MM.1S (cell line): ENCODE data around the gene FARS2.

Experiments
- EZH2 ChIP-seq: fragments of 300-600 bp; sonication (generic); optimal IDR thresholded peaks from 2 replicates; pipeline ENCODE3; 2017; ENCODE audit warnings: low read depth, mild to moderate bottlenecking, antibody characterized with exemption, low read length, mixed read lengths
- TF ChIP-seq, protein P1 (sequence below): fragments of 300-600 bp; sonication (generic); IDR thresholded peaks from 2 replicates; pipeline ENCODE4 v1.5.1; 2016; ENCODE audit warnings: antibody characterized with exemption, low read length, mixed read lengths

DNA sequence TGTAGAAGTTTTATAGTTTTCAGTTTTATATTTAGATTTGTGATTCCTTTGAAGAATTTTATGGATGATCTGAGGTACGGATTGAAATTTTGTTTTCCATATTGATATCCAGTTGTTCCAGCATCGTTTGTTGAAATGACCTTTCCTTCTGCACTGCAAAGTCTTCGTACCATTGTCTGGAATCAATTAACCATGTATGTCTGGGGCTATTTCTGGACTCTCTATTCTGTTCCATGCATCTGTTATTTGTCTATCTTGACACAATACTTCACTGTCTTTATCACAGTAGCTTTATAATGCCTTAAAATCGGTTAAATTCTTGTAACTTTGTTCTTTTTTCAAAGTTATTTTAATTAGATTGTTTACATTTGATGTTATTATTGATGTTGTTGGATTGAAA is 154.9 kb downstream of the FARS2 start:
- TF ChIP-seq, protein P1, sequence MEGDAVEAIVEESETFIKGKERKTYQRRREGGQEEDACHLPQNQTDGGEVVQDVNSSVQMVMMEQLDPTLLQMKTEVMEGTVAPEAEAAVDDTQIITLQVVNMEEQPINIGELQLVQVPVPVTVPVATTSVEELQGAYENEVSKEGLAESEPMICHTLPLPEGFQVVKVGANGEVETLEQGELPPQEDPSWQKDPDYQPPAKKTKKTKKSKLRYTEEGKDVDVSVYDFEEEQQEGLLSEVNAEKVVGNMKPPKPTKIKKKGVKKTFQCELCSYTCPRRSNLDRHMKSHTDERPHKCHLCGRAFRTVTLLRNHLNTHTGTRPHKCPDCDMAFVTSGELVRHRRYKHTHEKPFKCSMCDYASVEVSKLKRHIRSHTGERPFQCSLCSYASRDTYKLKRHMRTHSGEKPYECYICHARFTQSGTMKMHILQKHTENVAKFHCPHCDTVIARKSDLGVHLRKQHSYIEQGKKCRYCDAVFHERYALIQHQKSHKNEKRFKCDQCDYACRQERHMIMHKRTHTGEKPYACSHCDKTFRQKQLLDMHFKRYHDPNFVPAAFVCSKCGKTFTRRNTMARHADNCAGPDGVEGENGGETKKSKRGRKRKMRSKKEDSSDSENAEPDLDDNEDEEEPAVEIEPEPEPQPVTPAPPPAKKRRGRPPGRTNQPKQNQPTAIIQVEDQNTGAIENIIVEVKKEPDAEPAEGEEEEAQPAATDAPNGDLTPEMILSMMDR: no peak
- TF ChIP-seq EZH2: no peak
